GM23338 (cell line): Measurements from ENCODE around the gene COX6B1. TPM values are rescaled to one million over a fixed set of nuclear protein-coding genes. Genes with fewer than 3 reads are reported as not detected.

Source experiments
- ATAC-seq: fragments of 200-7000 bp; cut with Tn5 transposase; 3 replicates; pipeline ENCODE4 v1.9.1; 2020
- DNase-seq: peaks from one replicate; pipeline ENCODE4 v3.0.0-alpha.2; 2015; ENCODE audit warnings: low spot score
- H2AFZ ChIP-seq: fragments of 200-600 bp; sonication (generic); 2 replicates; pipeline ENCODE4 v1.8.0; 2016; ENCODE audit warnings: antibody characterized with exemption, mild to moderate bottlenecking, moderate library complexity
- H3F3A ChIP-seq: fragments of 200-600 bp; sonication (generic); replicated peaks from 2 replicates; pipeline ENCODE4 v1.8.0; 2017; ENCODE audit warnings: antibody characterized with exemption, mixed run types, low read depth
- H3K27ac ChIP-seq: fragments of 200-600 bp; sonication (generic); 2 replicates; pipeline ENCODE4 v1.6.1; 2016; ENCODE audit warnings: low read depth
- H3K27me3 ChIP-seq: fragments of 200-600 bp; sonication (generic); 2 replicates; pipeline ENCODE4 v1.8.0; 2016; ENCODE audit warnings: mild to moderate bottlenecking, mixed run types, moderate library complexity; ENCODE audit not compliant: insufficient read depth
- H3K36me3 ChIP-seq: fragments of 200-600 bp; sonication (generic); 2 replicates; pipeline ENCODE4 v1.8.0; 2016; ENCODE audit warnings: mild to moderate bottlenecking; ENCODE audit not compliant: insufficient read depth
- H3K4me1 ChIP-seq: fragments of 200-600 bp; sonication (generic); 2 replicates; pipeline ENCODE4 v1.8.0; 2016; ENCODE audit warnings: mild to moderate bottlenecking, moderate library complexity; ENCODE audit not compliant: insufficient read depth
- H3K4me2 ChIP-seq: fragments of 200-600 bp; sonication (generic); 2 replicates; pipeline ENCODE4 v1.7.1; 2017; ENCODE audit warnings: mixed run types
- H3K4me3 ChIP-seq: fragments of 200-600 bp; sonication (generic); 2 replicates; pipeline ENCODE4 v1.6.1; 2016; ENCODE audit warnings: mixed run types
- H3K79me2 ChIP-seq: fragments of 200-600 bp; sonication (generic); replicated peaks from 2 replicates; pipeline ENCODE4 v1.8.0; 2017; ENCODE audit warnings: mild to moderate bottlenecking; ENCODE audit not compliant: insufficient read depth
- H3K9me2 ChIP-seq: fragments of 200-600 bp; sonication (generic); 2 replicates; pipeline ENCODE4 v1.8.0; 2017; ENCODE audit not compliant: insufficient read depth
- H4K20me1 ChIP-seq: fragments of 200-600 bp; sonication (generic); replicated peaks from 2 replicates; pipeline ENCODE4 v1.8.0; 2017; ENCODE audit warnings: mild to moderate bottlenecking; ENCODE audit not compliant: insufficient read depth
- H3K27ac Mint-ChIP-seq: 2 replicates; pipeline ENCODE4 v1.8.0; 2020; ENCODE audit warnings: inconsistent platforms, mild to moderate bottlenecking, moderate library complexity, mixed read lengths
- H3K27me3 Mint-ChIP-seq: 3 replicates; pipeline ENCODE4 v1.8.0; 2022; ENCODE audit warnings: low read depth, mild to moderate bottlenecking, moderate library complexity, mixed read lengths, inconsistent platforms; ENCODE audit not compliant: insufficient read depth, poor library complexity
- H3K36me3 Mint-ChIP-seq: 3 replicates; pipeline ENCODE4 v1.8.0; 2021; ENCODE audit warnings: low read depth, mild to moderate bottlenecking, inconsistent platforms, moderate library complexity, mixed read lengths
- H3K4me1 Mint-ChIP-seq: 3 replicates; pipeline ENCODE4 v1.8.0; 2020; ENCODE audit warnings: mild to moderate bottlenecking, inconsistent platforms, mixed read lengths
- H3K4me3 Mint-ChIP-seq: 3 replicates; pipeline ENCODE4 v1.8.0; 2021; ENCODE audit warnings: moderate library complexity, mild to moderate bottlenecking, inconsistent platforms, mixed read lengths
- H3K9me3 Mint-ChIP-seq: 3 replicates; pipeline ENCODE4 v1.8.0; 2020; ENCODE audit warnings: moderate library complexity, mild to moderate bottlenecking, inconsistent platforms, mixed read lengths
- CREB1 ChIP-seq: fragments of 250-450 bp; sonication (Bioruptor Pico); IDR thresholded peaks from 2 replicates; pipeline ENCODE4 v1.5.0; 2020; ENCODE audit warnings: low read depth, mild to moderate bottlenecking, moderate library complexity
- CTCF ChIP-seq, 2 experiments: fragments of 200-600 bp in 1 of 2; sonication (generic) in 1 of 2; conservative IDR thresholded peaks; 2 replicates each; pipeline versions ENCODE4 v1.5.1 to v1.6.1; 2016 to 2017; ENCODE audit warnings: antibody characterized with exemption in 2 of 2, low read depth in 2 of 2, mild to moderate bottlenecking in 2 of 2, moderate library complexity in 1 of 2
- ETS1 ChIP-seq: IDR thresholded peaks from 2 replicates; pipeline ENCODE4 v1.6.1; 2016; ENCODE audit warnings: antibody characterized with exemption
- EZH2 ChIP-seq: fragments of 200-600 bp; sonication (generic); IDR thresholded peaks from one replicate; pipeline ENCODE4 v1.8.0; 2017; ENCODE audit warnings: antibody characterized with exemption, mild to moderate bottlenecking, low read depth; ENCODE audit not compliant: unreplicated experiment
- JUNB ChIP-seq: IDR thresholded peaks from one replicate; pipeline ENCODE4 v1.6.1; 2016; ENCODE audit warnings: antibody characterized with exemption; ENCODE audit not compliant: unreplicated experiment
- NANOG ChIP-seq: IDR thresholded peaks from 2 replicates; pipeline ENCODE4 v1.6.1; 2016; ENCODE audit warnings: antibody characterized with exemption, borderline replicate concordance
- POLR2AphosphoS5 ChIP-seq: IDR thresholded peaks from 2 replicates; pipeline ENCODE4 v1.6.1; 2016; ENCODE audit warnings: antibody characterized with exemption, low read depth
- STAT1 ChIP-seq: IDR thresholded peaks from one replicate; pipeline ENCODE4 v1.6.1; 2016; ENCODE audit warnings: antibody characterized with exemption; ENCODE audit not compliant: unreplicated experiment
- ZNF114 ChIP-seq: fragments of 250-450 bp; sonication (Bioruptor Pico); IDR thresholded peaks from 2 replicates; pipeline ENCODE4 v1.5.0; 2020; ENCODE audit warnings: mild to moderate bottlenecking, moderate library complexity
- ZNF331 ChIP-seq: fragments of 250-450 bp; sonication (Bioruptor Pico); IDR thresholded peaks from 2 replicates; pipeline ENCODE4 v1.5.0; 2020; ENCODE audit warnings: low read depth, mild to moderate bottlenecking, moderate library complexity
- ZNF462 ChIP-seq: fragments of 250-450 bp; sonication (Bioruptor Pico); IDR thresholded peaks from 2 replicates; pipeline ENCODE4 v1.5.0; 2020; ENCODE audit warnings: mild to moderate bottlenecking, moderate library complexity
- polyA plus RNA-seq: library from polyadenylated mRNA; unstranded; fragments of >200 nt; fragmentation: Nextera tagmentation; extraction: Ambion mirVana; gene quantifications from 2 replicates; pipeline ENCODE4 v1.2.1, GENCODE V29; 2016
- total RNA-seq: library from RNA; depleted of rRNA; stranded (reverse); fragments of >200 nt; shearing (Covaris generic); gene quantifications from 2 replicates; pipeline ENCODE4 v1.2.3, GENCODE V29; 2014

Gene COX6B1
- total and polyA plus RNA-seq, 2 experiments from 2014 or later = 564 to 1,532 TPM

- ATAC-seq (peak; percentile 100), DNase-seq (peak; percentile 99)
- no peaks in the 10 kb centered on the region for H3K9me2 ChIP-seq
- no peaks in the 10 kb centered on the region for H3K9me3 Mint-ChIP-seq
- peak within 1 kb of the TSS; percentile 58; the same call in 1 of the 2 replicates for H2AFZ ChIP-seq
- peak within 1 kb of the TSS; percentile 82 for H3K4me2 ChIP-seq
- H3K4me1 Mint-ChIP-seq = peaks cover 6% of the 10 kb centered on the region; the same call in 1 of the 3 replicates
- peaks cover 8% of the 10 kb centered on the region for H3K4me1 ChIP-seq
- H3K27me3 ChIP-seq = no peaks in the 10 kb centered on the region
- H4K20me1 ChIP-seq = no peaks in the 10 kb centered on the region
- H3F3A ChIP-seq = 0 out of 2 replicates have a peak, but pooled peaks cover 2% of the 10 kb centered on the region
- TF ChIP-seq CREB1 (peak; percentile 100), POLR2AphosphoS5 (peak; percentile 71), EZH2 (no peak), ZNF331 (CRISPR knock-in tag) (no peak), STAT1 (no peak), ETS1 (peak; percentile 50; the same call in 1 of the 2 replicates), JUNB (no peak)
- peaks cover 32% of the 10 kb centered on the region for H3K36me3 Mint-ChIP-seq
- peak within 1 kb of the TSS; percentile 98 for H3K4me3 Mint-ChIP-seq
- H3K4me3 ChIP-seq = peak within 1 kb of the TSS; percentile 77
- 0 out of 2 replicates have a peak, but pooled peaks cover 4% of the 10 kb centered on the region for H3K36me3 ChIP-seq
- peaks cover 11% of the 10 kb centered on the region for H3K79me2 ChIP-seq
- peaks cover 4% of the 10 kb centered on the region for H3K27me3 Mint-ChIP-seq
- H3K27ac ChIP-seq = peak within 1 kb of the TSS; percentile 50
- H3K27ac Mint-ChIP-seq = peak within 1 kb of the TSS; percentile 96
These were observed 19.4 kb upstream of the COX6B1 start, which contains the start of gene RBM42 for GRCh38 chr19:35628565-35629331. Gene RBM42, plus strand, starts transcription at chr19:35629036. Its CDS starts 118 bp downstream, at chr19:35629154.

- Mint-ChIP-seq H3K36me3 (peaks cover 35% of the 10 kb centered on the region), H3K27me3 (peaks cover 4% of the 10 kb centered on the region), H3K4me1 (peaks cover 6% of the 10 kb centered on the region; the same call in 1 of the 3 replicates), H3K9me3 (no peaks in the 10 kb centered on the region), H3K27ac (no peak overlapping the region; the same call in 1 of the 2 replicates), H3K4me3 (peak overlapping the region; percentile 98)
- peak overlapping the region; percentile 82 for H3K4me2 ChIP-seq
- H3K27ac ChIP-seq = no peak overlapping the region; the same call in 1 of the 2 replicates
- peaks cover 11% of the 10 kb centered on the region for H3K79me2 ChIP-seq
- H2AFZ ChIP-seq = peak overlapping the region; percentile 50; the same call in 1 of the 2 replicates
- H3K9me2 ChIP-seq = no peaks in the 10 kb centered on the region
- no peak for ATAC-seq
- no peaks in the 10 kb centered on the region for H4K20me1 ChIP-seq
- peaks cover 8% of the 10 kb centered on the region for H3K4me1 ChIP-seq
- no peak for DNase-seq
- H3K27me3 ChIP-seq = no peaks in the 10 kb centered on the region
- H3K36me3 ChIP-seq = 0 out of 2 replicates have a peak, but pooled peaks cover 4% of the 10 kb centered on the region
- H3K4me3 ChIP-seq = peak overlapping the region; percentile 77
- H3F3A ChIP-seq = 0 out of 2 replicates have a peak, but pooled peaks cover 2% of the 10 kb centered on the region
- TF ChIP-seq CTCF (conservative IDR thresholded peaks at IDR 0.05; ENCODE audit: low read depth in 2 of 2) (no peak), CREB1 (no peak), EZH2 (no peak), NANOG (no peak), STAT1 (no peak), ZNF331 (CRISPR knock-in tag) (no peak), POLR2AphosphoS5 (no peak), ZNF462 (CRISPR knock-in tag) (no peak), ZNF114 (CRISPR knock-in tag) (no peak)
These were observed 18.8 kb upstream of the COX6B1 start for GRCh38 chr19:35629332-35629633.
